ENCODE results near the gene GRM4.

GRM4 gene

DNA sequence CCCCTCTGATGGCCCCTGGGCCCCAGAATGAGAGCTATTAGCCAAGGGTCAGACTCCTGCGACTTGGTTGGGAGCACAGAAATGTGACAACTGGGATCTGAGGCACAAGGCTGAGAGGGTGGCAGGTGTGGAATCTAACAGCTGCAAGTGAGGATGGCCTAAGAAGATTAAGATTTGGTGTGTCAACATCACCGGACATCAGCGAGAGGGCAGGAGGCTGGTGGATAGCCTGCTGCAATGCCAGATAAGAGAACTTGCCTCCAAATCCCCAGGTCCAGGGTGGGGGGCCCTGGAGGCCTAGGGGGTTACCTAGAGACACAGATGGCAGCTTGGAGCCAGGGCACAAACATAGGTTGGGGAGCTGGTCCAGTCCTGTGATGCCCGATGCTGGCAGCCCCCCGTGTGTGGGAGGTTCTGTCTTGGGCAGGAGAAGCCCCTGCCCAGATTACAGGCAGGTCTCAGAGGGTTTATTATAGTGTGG is 155.8 kb downstream of the GRM4 start:
- no peak for DNase-seq

DNA sequence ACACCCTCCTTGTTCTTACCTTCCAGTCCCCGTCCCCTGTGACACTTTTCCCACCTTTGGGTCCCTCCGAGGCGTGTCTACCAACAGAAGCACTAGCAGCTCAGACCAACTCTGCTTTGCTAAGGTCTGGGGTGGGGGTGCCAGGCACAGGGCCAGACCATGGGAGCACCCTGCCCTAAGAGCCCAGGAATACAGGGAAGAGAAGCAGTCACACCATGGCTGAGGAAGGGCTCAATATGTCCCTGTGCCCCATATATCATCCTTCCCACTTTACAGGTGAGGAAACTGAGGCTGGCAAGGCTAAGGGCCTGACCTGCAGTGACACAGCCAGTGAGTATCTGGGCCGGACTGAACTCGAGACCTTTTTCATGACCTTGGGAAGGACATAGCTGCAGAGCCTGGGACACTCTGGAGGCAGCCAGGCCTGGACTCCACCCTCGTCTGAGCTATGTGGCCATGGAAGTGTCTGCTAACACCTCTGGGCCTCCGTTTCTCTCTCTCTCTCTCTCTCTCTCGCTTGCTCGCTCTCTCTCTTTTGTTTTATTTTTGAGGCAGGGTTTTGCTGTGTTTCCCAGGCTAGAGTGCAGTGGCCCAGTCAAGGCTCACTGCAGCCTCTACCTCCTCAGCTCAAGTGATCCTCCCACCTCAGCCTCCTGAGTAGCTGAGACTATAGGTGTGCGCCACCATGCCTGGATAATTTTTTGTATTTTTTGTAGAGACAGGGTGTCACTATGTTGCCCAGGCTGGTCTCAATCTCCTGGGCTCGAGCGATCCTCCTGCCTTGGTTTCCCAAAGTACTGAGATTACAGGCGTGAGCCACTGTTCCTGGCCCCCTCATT is 156.7 kb downstream of the GRM4 start:
- DNase-seq, result no peak

DNA sequence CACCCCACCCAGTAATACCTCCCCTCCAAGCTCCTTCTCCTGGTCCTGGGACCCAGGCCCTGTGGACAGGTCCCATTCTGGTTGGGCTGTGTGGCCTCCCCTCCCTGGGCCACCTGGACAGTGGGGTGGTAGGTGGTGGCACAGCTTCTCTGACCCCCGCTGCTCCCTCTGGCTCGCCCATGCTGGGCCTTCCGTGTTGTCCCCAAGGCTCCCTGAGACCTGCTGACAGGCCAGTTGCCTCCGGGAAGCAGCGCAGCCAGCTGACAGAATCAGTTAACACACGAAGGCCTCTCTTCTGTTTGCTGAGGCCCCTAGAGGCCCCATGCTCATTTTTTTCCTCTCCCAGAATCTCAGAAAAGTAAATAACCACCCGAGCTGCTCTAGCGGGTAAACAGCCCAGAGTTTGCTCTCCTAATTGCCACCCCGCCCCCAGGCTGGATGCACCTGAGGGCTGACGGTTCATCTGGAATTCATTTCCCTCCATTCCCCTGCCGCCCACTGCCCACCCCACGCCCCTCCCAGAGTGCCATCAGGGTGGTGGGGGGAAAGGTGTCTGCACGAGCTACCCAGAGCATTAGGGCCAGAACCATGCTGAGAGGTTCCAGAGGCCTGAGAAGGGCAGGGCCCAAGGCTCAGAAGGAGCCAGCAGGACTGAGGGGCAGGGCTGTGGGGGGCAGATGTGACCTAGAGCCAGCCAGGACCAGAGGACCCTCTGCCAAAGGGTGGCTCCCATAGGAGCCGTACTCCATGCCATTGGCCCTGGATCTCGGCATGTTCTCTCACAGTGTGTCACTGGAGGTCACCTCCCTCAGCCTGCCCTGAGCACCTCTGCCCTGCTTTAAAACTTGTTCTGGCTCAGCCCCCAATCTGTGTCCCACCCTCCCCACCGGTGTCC is 157.5 kb downstream of the GRM4 start:
- DNase-seq, result peak; percentile 97

DNA sequence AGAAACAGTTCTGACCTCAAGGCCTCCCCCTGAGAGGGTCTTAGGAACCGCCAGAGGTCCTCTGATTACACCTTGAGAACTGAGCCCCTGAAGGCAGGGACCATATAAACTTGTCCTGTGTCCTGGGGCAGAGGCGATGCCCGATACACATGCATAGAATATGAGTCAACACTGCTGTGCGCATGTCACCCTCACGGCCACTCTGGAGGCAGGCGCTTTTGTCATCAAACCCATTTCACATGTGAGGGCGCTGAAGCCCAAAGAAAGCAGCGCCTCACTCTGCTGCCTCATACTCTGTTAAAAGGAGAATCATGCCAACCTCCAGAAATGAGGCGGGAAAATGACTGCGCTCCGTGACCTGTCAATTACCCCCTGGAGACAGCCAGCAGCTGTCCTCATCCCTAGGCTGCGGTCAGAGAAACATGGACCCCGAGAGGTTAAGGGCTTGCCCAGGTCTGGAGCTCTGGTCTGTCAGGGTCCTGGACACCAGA is 158.3 kb downstream of the GRM4 start:
- peak; percentile 82 for DNase-seq

DNA sequence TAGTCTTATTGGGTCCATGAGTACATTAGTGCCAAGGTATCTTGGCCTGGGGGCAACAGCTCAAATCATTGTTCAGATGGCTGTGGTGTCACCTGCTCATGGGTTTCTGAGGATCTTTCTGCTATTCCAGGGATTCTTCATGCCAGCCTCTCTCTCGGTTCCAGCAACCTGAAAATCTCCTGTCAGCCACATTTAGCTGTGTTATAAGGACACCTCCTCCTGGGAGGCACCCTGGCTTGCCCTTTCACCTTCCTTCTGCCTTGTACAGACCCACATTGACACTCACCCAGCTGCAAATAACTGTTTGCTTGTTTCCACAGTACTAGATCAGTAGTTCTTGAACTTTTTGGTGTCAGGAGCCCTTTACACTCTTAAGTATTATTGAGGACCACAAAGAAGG is 159.9 kb downstream of the GRM4 start:
- DNase-seq, result no peak

DNA sequence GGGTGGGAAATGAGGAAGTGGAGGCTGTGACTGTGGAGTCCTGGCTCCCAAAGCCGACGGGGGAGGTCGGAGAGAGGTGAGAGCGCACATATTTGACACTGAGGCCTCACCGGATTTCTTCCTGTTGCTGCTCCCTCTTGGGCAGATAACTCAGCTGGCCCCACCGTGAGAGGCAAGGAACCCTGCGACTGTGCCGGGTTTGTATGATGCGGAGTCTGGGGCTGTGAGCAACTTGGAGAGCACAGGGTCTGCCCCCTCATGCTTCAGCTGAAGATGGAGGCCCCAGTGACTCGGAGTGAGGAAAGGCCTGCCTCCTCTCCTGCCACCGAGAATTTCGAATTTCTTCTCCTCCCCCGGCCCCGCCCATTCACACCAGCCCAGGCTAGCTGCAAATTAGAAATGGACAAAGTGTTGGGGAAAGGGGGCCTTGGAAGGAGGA is 160.6 kb downstream of the GRM4 start:
- DNase-seq, result no peak

DNA sequence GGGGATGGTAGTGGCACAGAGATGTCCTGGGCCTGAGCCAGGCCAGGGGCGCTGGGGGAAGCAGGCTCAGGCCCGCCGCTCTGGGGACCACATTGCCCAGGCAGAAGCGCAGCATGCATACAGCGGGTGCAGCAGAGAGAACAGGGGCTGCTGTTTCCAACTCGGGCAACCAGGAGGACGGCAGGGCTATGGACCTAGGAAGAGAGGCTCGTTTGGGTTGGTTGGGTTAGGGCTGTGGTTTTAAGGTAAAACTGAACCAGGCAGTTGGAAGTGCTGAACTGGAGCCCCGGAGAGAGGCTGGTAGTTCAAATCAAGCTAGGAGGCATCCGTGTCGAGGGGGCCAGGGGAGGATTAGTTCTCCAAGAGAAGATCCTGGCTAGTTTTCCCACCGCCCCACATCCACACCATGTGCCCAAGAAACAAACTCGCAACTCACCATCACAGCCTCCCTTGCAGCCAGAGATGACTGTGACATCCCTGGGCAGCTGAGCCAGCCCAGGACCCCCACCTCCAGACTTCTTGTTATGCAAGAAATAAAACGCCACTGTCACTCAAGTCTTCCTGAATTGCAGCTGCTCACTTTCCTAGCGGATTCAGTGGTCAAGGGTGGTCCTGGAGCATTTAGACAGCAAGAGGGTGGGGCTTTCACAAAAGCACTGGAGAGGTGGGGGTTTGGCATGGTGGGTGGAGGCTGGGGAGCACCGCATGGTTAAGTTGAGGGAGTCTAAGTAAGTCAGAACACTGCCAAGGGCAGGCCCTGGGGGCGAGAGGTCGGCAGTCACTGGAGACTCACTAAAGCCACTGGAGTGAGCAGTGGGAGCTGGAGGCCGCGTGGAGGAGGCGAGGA is 161.2 kb downstream of the GRM4 start:
- DNase-seq, result no peak

DNA sequence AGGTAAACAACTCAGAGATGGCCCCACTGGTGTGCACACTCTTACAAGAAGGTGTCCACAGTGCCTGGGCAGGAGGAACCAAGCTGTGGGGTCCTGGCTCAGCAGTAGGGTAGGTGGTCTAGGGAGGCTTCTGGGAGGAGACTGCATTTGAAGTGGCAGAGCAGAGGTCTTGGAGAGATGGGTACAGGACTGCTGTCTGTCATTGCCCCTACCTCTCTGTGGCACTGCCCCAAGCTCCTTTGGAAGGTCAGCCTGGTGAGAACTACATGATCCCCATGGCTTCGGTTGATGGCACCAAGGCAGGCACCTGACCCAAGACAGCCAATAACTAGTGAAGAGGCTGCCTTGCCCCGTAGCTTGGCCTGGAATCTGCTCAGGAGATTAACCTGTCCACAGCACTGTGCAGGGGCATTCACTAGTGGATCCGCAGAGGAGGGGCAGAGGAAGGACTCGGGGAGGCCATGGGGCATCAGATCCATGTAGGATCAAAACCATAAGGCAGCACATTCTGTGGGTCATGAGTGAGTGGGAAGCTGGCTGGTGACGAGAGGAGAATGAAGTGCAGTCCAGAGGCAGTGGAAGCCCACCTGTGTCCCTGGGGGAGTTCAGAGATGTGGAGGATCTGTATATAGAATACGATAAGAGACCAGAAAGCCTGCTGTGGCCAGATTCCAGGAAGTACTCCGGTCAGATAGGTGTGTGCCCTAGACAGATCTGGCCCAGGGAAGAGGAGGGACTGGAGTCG is 162.0 kb downstream of the GRM4 start:
- DNase-seq, result no peak

DNA sequence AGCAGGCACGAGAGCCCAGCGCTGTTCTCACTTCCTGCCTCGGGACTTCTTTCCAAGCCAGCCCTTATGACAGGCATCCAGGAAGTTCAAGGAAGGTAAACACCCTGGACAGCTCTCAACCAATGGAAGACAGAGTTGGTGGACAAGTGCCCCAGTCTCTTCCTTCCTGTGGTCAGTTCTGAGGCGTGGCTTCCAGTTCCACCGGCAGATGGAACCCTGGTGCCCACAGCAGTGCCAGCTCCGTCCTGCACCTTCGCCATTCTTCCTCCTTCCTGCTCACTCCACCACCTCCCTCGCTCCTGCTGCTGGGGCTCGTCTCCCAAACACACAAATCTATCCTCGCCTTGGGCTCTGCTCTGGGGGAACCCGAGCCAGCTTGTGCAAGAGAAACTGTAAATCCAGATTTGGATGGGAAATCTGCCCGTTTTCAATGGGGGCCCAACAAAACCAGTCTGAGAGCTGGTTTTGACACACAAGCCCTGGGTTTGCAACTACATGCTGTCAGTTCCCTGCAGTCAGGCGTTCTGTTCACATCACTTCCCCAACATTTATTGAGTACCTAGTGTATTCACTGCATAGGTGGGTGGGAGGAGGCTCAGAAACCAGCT is 162.7 kb downstream of the GRM4 start:
- DNase-seq, result peak; percentile 88

DNA sequence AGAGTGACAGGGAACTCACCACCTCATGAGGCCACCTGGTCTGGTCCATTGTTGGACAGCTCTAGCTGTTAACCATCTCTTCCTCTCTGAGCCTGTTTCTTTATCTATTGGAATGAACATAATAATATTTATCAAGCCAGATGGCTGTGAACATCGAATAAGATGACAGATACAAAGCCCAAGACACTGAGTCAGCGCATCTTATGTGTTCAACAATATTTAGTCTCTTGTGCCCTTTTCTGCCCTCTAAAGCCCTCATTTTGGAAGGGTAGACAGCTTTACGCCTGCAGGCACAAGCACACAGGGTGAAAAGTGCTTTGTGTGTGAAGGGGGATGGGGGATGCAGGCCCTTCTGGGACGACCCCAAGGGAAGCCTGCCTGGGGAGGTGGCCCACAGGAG is 164.0 kb downstream of the GRM4 start:
- DNase-seq, result no peak

DNA sequence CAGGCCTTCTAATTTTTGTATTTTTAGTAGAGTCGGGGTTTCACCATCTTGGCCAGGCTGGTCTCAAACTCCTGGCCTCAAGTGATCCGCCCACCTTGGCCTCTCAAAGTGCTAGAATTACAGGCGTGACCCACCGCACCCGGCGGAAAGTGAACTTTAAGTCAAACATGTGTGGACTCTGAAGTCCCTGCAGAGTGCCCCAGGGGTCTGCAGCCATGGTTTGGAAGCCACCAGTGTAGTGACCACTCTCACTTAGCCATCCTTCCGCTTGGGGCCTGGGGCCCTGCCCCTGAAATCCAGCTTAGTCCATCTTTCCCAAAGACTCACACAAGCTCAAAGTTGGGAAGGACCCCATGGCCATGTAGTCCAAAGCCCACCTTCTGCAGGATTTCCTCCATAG is 164.5 kb downstream of the GRM4 start:
- no peak for DNase-seq

DNA sequence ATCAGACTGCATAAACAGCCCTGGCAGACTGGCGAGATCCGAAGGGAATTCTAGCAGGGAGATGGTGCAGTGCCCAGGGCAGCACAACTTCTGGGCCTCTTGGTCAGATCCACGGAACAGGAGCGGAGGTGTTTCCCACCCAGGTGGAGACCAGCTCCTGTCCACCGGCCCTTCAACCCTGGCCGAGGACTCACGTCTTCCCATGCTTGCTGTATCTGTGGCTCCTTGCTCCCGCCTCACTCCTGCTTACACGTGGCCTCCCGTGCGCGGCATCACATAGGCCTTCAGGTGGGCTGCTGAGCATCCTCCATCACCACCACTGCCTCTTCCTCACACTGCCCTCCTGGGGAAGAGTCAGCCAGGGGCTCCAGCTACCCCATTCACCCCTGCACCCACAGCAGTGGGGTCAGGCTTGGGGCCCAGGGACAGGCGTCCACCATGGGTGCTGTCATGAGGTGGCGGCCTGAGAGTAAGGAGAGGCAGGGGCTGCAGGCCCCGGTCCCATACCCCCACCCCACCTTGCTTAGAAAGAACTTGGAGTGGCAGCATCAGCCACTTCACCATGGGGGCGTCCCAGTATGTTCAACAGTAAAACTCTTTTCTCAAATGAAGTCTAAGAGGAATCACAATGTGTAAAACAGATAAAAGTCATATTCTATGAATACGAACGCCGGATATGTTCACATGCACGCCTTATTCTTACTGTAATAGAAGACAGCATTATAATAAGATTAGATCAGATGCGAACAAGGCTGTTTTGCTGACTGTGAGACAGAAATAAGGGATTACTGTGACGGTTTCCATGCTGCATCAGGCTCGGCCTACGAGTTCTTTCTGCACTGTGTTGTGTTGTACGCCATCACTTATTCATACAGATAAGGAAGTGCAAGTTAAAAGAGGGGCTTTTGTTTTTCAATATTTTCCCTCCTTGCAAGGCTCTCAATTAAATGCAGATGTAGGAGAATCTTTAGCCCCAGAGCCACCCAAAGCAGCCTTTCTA is 165.4 kb downstream of the GRM4 start:
- no peak for DNase-seq

DNA sequence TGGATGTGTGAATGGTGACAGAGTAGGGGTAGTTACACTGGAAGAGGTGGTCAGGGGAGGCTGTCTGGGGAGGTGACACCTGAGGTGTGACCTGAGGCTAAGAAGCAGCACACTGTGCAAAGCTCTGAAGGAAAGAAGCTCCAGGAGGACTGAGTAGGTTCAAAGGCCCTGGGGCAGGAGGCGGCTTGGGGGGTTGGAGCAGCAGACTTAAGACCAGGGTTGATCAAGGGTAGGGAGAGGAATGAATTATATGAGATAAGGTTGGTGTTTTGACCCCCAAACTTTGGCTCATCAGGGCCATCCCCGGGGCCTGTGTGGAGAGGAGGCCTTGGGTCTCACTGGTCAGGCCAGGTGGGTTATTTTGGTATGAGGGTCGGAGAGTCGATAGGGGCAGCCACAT is 166.1 kb downstream of the GRM4 start:
- no peak for DNase-seq

DNA sequence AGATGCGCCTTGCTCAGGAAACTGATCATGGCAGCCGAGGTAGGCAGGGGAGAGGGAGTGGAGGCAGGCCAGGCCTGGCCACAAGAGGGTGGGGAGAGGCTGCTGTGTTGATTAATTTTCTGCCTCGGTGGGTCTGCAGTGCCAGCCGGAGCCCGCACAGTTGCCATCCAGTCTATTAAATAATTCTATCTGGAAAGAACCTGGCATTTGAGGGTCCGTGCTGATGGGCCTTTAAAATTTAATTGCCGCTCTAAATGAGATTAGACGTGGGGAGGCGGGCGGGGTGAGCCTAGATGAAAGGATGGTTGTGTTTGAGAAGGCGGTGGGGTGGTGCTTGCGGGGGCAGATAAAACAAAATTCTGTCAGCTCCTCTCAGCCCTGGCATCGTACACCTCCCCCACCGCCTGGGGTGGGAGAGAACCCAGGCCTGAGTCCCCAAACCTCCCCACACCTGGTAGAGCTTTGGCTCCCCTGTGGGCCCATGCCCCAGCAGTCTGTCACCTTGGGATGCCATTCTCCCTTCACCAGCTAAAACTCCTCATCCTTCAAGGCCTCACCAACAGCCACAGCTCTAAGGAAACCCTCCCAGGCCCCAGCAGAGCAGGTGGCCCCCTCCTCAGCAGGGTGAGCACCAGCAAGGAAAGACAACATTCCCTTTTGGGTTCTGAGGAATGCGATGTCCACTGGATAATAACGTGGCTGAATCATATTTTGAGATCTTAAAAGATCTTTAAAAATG is 167.3 kb downstream of the GRM4 start:
- DNase-seq, result no peak

DNA sequence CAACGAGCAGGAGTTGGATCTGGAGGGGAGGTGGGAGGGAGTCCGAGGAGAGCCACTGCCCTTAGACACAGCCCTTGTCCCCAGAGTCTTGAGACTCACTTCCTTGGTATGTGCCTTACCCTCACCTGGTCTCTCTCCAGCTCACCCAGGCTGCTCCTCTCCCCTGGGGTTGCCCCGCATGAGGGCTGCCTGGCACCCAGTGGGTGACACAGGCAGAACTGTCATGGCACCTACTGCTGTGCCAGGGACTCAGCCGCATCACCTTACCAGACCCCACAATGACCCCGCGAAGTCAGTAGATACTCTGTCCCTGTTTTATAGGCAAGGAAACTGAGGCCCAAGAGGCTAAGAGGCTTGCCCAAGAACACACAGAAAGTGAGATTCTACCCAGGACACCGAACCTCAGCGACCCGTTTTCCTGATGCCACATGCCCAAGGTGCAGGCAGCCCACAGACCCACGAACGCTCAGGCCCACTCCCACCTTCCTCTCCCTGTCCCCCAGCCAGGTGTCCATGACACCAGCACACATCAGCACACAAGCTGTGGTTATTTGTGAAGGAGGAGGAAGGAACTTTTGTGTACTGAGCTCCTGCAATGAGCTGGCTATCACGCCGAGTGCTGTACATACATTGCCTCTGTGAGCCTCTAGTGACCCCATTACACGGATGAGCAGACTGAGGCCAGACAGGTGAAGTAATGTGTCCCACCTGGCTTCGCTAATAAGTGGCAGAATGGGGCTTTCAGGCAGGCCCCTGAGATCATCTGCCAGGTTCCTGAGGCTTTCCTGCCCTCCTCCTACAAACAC is 168.1 kb downstream of the GRM4 start:
- DNase-seq, result no peak

DNA sequence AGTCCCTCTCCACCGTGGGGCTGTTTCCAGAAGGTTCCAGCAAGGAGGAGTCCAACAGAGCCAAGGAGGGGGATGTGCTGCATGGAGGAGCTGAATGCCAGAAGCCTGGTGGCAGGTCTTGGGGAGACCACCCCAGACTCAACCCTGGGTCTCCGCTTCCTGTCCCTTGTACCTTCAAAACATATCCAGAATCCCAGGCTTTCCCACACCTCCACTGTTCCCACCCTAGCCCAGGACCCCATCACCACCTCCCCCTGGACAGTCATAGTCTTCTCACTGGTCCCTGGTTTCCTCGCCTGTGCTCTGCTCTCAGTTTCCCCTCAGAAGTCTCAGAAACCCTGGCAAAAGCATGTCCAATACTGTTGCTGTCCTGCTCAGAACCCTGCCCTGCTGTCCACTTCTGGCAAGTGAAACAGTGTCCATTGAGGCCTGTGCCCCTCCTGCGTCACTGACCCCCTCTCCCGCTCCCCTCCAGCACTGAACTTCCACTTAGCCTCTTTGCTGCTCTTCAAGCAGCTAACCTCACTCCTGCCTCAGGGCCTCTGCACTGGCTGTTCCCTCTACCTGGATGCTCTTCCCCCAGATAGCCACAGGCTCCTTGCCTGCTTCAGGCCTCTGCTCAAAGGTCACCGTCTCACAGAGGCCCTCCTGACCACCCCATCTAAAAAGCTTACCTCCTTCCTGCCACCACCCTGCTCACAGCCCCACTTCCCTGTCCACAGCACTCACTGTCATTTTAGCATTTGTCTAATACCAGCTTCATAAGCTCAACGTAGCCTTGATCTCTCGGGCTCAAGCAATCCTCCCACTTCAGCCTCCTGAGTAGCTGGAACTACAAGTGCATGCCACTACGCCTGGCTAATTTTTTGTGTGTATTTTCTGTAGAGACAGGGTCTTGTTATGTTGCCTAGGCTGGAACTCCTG is 169.2 kb downstream of the GRM4 start:
- DNase-seq, result no peak

DNA sequence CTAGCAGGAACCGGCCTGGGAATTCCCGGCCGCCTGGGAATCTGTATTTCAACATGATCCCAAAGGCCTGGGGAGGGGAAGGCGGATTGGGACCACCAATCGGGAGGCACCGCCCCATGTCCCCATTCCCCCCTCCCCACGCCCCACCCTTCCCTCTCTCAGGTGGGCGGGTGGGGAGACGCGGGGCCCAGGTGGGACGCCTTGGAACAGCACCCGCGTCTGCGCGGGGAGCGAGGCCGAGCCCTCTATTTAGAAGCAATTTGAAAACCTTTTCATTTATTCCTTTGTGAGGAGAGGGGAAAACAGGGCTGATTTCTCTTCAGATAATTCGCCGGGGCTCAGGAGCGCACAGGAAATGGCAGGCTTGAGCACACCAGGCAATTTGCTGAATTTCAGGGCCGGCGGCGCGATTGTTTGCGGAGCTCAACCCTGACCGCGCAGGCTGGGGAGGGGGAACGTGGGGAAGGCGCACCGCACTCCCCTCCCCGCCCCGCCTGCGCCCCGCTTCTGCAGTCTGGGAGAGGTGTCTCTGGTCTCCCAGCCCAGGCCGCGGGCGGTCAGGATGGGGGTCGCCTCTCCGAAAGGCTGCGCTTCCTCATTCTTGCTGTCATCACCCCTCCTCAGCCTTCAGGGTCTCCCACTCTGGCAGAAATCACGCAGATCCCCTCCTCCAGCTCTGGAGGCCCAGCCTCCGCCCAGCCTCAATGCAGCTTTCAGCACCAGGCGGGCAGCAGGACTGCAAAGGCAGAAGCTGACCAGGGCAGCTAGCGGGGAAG is 170.0 kb downstream of the GRM4 start:
- no peak for DNase-seq
